A549 (cell line): Measurements from ENCODE around the gene NR2E1. TPM values are rescaled to one million over a fixed set of nuclear protein-coding genes. Genes with fewer than 3 reads are reported as not detected.

Experiments used
- ATAC-seq, 2 experiments: fragments of 200-7000 bp in 1 of 2; fragments of >200 bp in 1 of 2; cut with Nextera tagmentation in 1 of 2; cut with Tn5 transposase in 1 of 2; 3 replicates each; pipeline versions ENCODE4 v1.8.0 to v1.9.1; 2018 to 2020; ENCODE audit warnings: mild to moderate bottlenecking in 1 of 2, moderate library complexity in 1 of 2
- CTCF ChIA-PET: fragments of 300-600 bp; sonication (Branson Sonifier 250); formaldehyde crosslinking; extraction: SDS; loops from one replicate; lab custom pipeline; 2021; ENCODE audit warnings: antibody characterized with exemption, inconsistent platforms; lab: Yijun Ruan, JAX
- POLR2A ChIA-PET: fragments of 350-600 bp; formaldehyde crosslinking; extraction: SDS; loops from one replicate; lab custom pipeline; 2021; ENCODE audit warnings: antibody characterized with exemption, inconsistent platforms; lab: Yijun Ruan, JAX
- DNase-seq, 2 experiments: peaks; one replicate each; pipeline versions ENCODE4 v3.0.0 to v3.0.0-alpha.2; 2011 to 2016; ENCODE audit warnings: low read depth in 1 of 2, low spot score in 1 of 2
- FAIRE-seq: peaks from 2 replicates; lab custom pipeline; 2011; peaks lifted over from hg19 to GRCh38; lab: Jason Lieb, UNC
- H3K27ac ChIP-seq, 2 experiments: fragments of >200 bp; sonication (Bioruptor Twin); formaldehyde crosslinking; 3 replicates each; pipeline ENCODE4 v1.5.1; 2016 to 2017
- H3K4me1 ChIP-seq: fragments of >200 bp; sonication (Bioruptor Twin); formaldehyde crosslinking; 3 replicates; pipeline ENCODE4 v1.6.1; 2016
- H3K4me2 ChIP-seq: fragments of >200 bp; sonication (Bioruptor Twin); formaldehyde crosslinking; 3 replicates; pipeline ENCODE4 v1.6.1; 2016
- H3K4me3 ChIP-seq: fragments of >200 bp; sonication (Bioruptor Twin); formaldehyde crosslinking; 3 replicates; pipeline ENCODE4 v1.5.1; 2016
- H3K9me3 ChIP-seq: fragments of >200 bp; sonication (Bioruptor Twin); formaldehyde crosslinking; 3 replicates; pipeline ENCODE4 v1.6.1; 2016
- CHD2 ChIP-seq: fragments of 150-350 bp; IDR thresholded peaks from 2 replicates; pipeline ENCODE4 v1.6.1; 2014; ENCODE audit warnings: low read length; ENCODE audit not compliant: partially characterized antibody
- CHD4 ChIP-seq: fragments of 200-600 bp; sonication (generic); IDR thresholded peaks from 2 replicates; pipeline ENCODE4 v1.6.1; 2016; ENCODE audit warnings: antibody characterized with exemption, mild to moderate bottlenecking, borderline replicate concordance
- FOSB ChIP-seq: fragments of 250-450 bp; sonication (Bioruptor Pico); IDR thresholded peaks from 2 replicates; pipeline ENCODE4 v1.5.0; 2020; ENCODE audit warnings: mild to moderate bottlenecking, moderate library complexity
- FOXS1 ChIP-seq: fragments of 250-450 bp; sonication (Bioruptor Pico); IDR thresholded peaks from 2 replicates; pipeline ENCODE4 v1.5.0; 2020; ENCODE audit warnings: mild to moderate bottlenecking, moderate library complexity
- HDAC2 ChIP-seq: fragments of 200-600 bp; sonication (generic); IDR thresholded peaks from 2 replicates; pipeline ENCODE4 v1.6.1; 2016
- HEYL ChIP-seq: fragments of 250-450 bp; sonication (Bioruptor Pico); IDR thresholded peaks from 2 replicates; pipeline ENCODE4 v1.8.0; 2021; ENCODE audit warnings: mild to moderate bottlenecking, moderate library complexity
- HOXA7 ChIP-seq: fragments of 250-450 bp; sonication (Bioruptor Pico); IDR thresholded peaks from 2 replicates; pipeline ENCODE4 v1.5.0; 2020; ENCODE audit warnings: mild to moderate bottlenecking, moderate library complexity
- JUN ChIP-seq, 2 experiments: fragments of >200 bp; sonication (Bioruptor Twin); formaldehyde crosslinking; IDR thresholded peaks; 2 replicates in 1 of 2; 3 replicates in 1 of 2; pipeline ENCODE4 v1.6.1; 2016 to 2017
- KDM5A ChIP-seq: fragments of 200-600 bp; sonication (generic); IDR thresholded peaks from 2 replicates; pipeline ENCODE4 v1.6.1; 2016; ENCODE audit warnings: antibody characterized with exemption, mild to moderate bottlenecking
- MAFK ChIP-seq: fragments of 450-650 bp; IDR thresholded peaks from 2 replicates; pipeline ENCODE4 v1.6.1; 2014; ENCODE audit not compliant: partially characterized antibody
- MAZ ChIP-seq: fragments of 150-350 bp; IDR thresholded peaks from 2 replicates; pipeline ENCODE4 v1.6.1; 2014; ENCODE audit warnings: antibody characterized with exemption, low read depth, low read length, borderline replicate concordance
- MYC ChIP-seq: IDR thresholded peaks from 2 replicates; pipeline ENCODE4 v1.6.1; 2012; ENCODE audit warnings: mild to moderate bottlenecking, inconsistent platforms, low read length, improper control_type of control experiment, borderline replicate concordance
- NFE2L2 ChIP-seq: fragments of 150-350 bp; conservative IDR thresholded peaks from 2 replicates; pipeline ENCODE4 v1.6.1; 2014; ENCODE audit warnings: low read length
- NPAS2 ChIP-seq: fragments of 250-450 bp; sonication (Bioruptor Pico); IDR thresholded peaks from 2 replicates; pipeline ENCODE4 v1.8.0; 2022; ENCODE audit warnings: mild to moderate bottlenecking, moderate library complexity, borderline replicate concordance
- POLR2AphosphoS2 ChIP-seq: conservative IDR thresholded peaks from 2 replicates; pipeline ENCODE4 v1.6.1; 2012; ENCODE audit warnings: low read length, improper control_type of control experiment, inconsistent platforms
- SMC3 ChIP-seq: fragments of >200 bp; sonication (Bioruptor Twin); formaldehyde crosslinking; IDR thresholded peaks from 3 replicates; pipeline ENCODE4 v1.6.1; 2018; ENCODE audit warnings: inconsistent platforms
- WGBS: methylation state at CpG from one replicate; pipeline ENCODE4 v1.1.6; 2017; ENCODE audit errors: missing lambda C conversion rate; 5-methylcytosine and 5-hydroxymethylcytosine counted together
- polyA plus RNA-seq, 4 experiments: library from polyadenylated mRNA; depleted of rRNA in 3 of 4; stranded (reverse); fragments of >200 nt; fragmentation: RNase III in 1 of 4; extraction: RNeasy Plus Mini Kit Qiagen cat#74134 plus additional on column Dnase treatment in 1 of 4; gene quantifications; 2 replicates in 3 of 4; 3 replicates in 1 of 4; pipeline ENCODE4 v1.2.3, GENCODE V29; 2011 to 2017
- TF ChIP-seq, protein P1 (sequence below): fragments of 250-450 bp; sonication (Bioruptor Pico); IDR thresholded peaks from 2 replicates; pipeline ENCODE4 v1.5.0; 2020; ENCODE audit warnings: low read depth, mild to moderate bottlenecking, moderate library complexity
- TF ChIP-seq, protein P2 (sequence below): fragments of >200 bp; sonication (Bioruptor Twin); formaldehyde crosslinking; IDR thresholded peaks from 3 replicates; pipeline ENCODE4 v1.5.1; 2016
- TF ChIP-seq, protein P3 (sequence below): IDR thresholded peaks from 2 replicates; pipeline ENCODE4 v1.6.1; 2012; ENCODE audit warnings: low read depth, borderline replicate concordance
- TF ChIP-seq, protein P4 (sequence below): IDR thresholded peaks from 2 replicates; pipeline ENCODE4 v1.6.1; 2012
- TF ChIP-seq, protein P5 (sequence below): fragments of 450-650 bp; IDR thresholded peaks from 2 replicates; pipeline ENCODE4 v1.6.1; 2014; ENCODE audit warnings: antibody characterized with exemption
- TF ChIP-seq, protein P6 (sequence below): fragments of 250-450 bp; sonication (Bioruptor Pico); IDR thresholded peaks from 2 replicates; pipeline ENCODE4 v1.5.0; 2021; ENCODE audit warnings: mild to moderate bottlenecking, moderate library complexity, borderline replicate concordance

The NR2E1 gene
- polyA plus RNA-seq, 2 of the 4 experiments (the other 2 are of a cell fraction) = 0.03 TPM; not detected in 1

DNA sequence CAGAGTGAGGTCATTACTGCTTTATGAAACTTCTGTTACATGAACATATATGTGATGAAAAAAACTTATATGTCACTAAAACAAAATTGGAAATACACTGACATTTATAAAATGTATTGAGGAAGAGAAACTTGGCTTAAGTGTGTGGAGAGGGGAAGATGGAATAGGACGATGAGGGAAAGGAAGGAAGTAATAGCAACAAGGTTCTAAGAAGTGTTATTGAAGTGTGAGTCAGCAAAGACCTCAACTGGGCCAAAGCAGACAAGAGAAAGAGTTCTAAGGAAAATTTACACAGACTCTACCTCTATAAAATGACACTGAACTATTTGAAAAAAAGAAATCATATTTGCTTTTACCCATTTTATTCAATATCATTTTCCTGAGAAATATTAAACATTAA, 56.7 kb downstream of the NR2E1 start:
- Histone ChIP-seq H3K9me3 (no peaks in the 10 kb centered on the region), H3K4me1 (peaks cover 13% of the 10 kb centered on the region), H3K27ac (peak overlapping the region; percentile 20 to 35; a peak in 2 of 6 replicates), H3K4me2 (no peak overlapping the region; the same call in 2 of the 3 replicates), H3K4me3 (no peak overlapping the region)
- CTCF ChIA-PET = interaction anchor here (1.2 kb wide), 1 partner anchor 30 kb away, joined by 3 read pairs; no protein-coding TSS in a partner anchor
- TF ChIP-seq NPAS2 (no peak), HOXA7 (CRISPR knock-in tag) (no peak), MAZ (no peak), JUN (IDR thresholded peaks at IDR 0.05) (no peak), HDAC2 (no peak), FOSB (no peak), HEYL (CRISPR knock-in tag) (no peak), KDM5A (no peak), CHD2 (no peak), FOXS1 (no peak), SMC3 (no peak), CHD4 (no peak), MYC (no peak), NFE2L2 (no peak)
- TF ChIP-seq, protein P1, sequence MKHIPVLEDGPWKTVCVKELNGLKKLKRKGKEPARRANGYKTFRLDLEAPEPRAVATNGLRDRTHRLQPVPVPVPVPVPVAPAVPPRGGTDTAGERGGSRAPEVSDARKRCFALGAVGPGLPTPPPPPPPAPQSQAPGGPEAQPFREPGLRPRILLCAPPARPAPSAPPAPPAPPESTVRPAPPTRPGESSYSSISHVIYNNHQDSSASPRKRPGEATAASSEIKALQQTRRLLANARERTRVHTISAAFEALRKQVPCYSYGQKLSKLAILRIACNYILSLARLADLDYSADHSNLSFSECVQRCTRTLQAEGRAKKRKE (CRISPR knock-in tag) = no peak
- TF ChIP-seq, protein P2, sequence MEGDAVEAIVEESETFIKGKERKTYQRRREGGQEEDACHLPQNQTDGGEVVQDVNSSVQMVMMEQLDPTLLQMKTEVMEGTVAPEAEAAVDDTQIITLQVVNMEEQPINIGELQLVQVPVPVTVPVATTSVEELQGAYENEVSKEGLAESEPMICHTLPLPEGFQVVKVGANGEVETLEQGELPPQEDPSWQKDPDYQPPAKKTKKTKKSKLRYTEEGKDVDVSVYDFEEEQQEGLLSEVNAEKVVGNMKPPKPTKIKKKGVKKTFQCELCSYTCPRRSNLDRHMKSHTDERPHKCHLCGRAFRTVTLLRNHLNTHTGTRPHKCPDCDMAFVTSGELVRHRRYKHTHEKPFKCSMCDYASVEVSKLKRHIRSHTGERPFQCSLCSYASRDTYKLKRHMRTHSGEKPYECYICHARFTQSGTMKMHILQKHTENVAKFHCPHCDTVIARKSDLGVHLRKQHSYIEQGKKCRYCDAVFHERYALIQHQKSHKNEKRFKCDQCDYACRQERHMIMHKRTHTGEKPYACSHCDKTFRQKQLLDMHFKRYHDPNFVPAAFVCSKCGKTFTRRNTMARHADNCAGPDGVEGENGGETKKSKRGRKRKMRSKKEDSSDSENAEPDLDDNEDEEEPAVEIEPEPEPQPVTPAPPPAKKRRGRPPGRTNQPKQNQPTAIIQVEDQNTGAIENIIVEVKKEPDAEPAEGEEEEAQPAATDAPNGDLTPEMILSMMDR = no peak
- TF ChIP-seq, protein P3, sequence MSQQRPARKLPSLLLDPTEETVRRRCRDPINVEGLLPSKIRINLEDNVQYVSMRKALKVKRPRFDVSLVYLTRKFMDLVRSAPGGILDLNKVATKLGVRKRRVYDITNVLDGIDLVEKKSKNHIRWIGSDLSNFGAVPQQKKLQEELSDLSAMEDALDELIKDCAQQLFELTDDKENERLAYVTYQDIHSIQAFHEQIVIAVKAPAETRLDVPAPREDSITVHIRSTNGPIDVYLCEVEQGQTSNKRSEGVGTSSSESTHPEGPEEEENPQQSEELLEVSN = no peak
- TF ChIP-seq, protein P4, sequence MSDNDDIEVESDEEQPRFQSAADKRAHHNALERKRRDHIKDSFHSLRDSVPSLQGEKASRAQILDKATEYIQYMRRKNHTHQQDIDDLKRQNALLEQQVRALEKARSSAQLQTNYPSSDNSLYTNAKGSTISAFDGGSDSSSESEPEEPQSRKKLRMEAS = no peak
- TF ChIP-seq, protein P5, sequence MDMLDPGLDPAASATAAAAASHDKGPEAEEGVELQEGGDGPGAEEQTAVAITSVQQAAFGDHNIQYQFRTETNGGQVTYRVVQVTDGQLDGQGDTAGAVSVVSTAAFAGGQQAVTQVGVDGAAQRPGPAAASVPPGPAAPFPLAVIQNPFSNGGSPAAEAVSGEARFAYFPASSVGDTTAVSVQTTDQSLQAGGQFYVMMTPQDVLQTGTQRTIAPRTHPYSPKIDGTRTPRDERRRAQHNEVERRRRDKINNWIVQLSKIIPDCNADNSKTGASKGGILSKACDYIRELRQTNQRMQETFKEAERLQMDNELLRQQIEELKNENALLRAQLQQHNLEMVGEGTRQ = no peak
- TF ChIP-seq, protein P6, sequence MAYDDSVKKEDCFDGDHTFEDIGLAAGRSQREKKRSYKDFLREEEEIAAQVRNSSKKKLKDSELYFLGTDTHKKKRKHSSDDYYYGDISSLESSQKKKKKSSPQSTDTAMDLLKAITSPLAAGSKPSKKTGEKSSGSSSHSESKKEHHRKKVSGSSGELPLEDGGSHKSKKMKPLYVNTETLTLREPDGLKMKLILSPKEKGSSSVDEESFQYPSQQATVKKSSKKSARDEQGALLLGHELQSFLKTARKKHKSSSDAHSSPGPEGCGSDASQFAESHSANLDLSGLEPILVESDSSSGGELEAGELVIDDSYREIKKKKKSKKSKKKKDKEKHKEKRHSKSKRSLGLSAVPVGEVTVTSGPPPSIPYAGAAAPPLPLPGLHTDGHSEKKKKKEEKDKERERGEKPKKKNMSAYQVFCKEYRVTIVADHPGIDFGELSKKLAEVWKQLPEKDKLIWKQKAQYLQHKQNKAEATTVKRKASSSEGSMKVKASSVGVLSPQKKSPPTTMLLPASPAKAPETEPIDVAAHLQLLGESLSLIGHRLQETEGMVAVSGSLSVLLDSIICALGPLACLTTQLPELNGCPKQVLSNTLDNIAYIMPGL (CRISPR knock-in tag) = no peak
- FAIRE-seq = no peak
- ATAC-seq = no peak; a peak in 1 of 6 replicates
- 56% methylated on average over 1 of the region's 1 CpG for WGBS
- POLR2A ChIA-PET = no interaction called here
- peak in 1 of 2 experiments; percentile 4 for DNase-seq

DNA sequence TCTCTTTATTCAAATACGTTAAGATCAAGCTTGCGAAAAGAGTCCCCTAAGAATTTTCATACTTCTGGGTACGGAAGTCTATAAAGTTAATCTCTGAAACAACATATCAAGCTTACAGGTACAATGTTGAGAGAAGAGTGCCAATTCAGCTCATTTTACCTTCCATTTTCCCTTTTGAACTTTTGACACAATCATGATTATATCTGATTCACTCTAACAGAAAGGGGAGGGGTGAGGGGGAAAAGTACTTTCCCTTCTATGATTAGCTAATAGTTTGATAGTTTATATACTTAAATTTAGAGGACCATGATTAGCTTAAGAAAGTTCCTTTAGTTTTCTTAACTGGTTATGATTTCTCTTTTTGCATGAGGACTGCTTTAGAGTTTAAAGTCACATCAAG, 61.5 kb downstream of the NR2E1 start:
- TF ChIP-seq, protein P3 = no peak
- TF ChIP-seq POLR2AphosphoS2 (no peak), MAFK (peak; percentile 16)
- CTCF ChIA-PET = no interaction called here
- ATAC-seq = no peak

More for the DNA sequence above, 61.5 kb downstream of the NR2E1 start:
- POLR2A ChIA-PET = no interaction called here
- H3K9me3 ChIP-seq = no peaks in the 10 kb centered on the region
- peaks cover 13% of the 10 kb centered on the region for H3K4me1 ChIP-seq
- H3K4me2 ChIP-seq = no peak overlapping the region
- no peak overlapping the region for H3K4me3 ChIP-seq
- DNase-seq = no peak
- H3K27ac ChIP-seq = no peak overlapping the region
- FAIRE-seq = no peak
- WGBS = 98% methylated on average over 3 of the region's 3 CpGs
